ENCODE results near the gene GNAQ. TPM values are rescaled to one million over a fixed set of nuclear protein-coding genes. Genes with fewer than 3 reads are reported as not detected.

GNAQ gene
- total and polyA plus RNA-seq, 2 of the 4 experiments (the other 2 are of a cell fraction): 23.1 to 50.7 TPM

- H2AFZ ChIP-seq (replicated peaks; ENCODE audit: low read length, poor library complexity): no peak overlapping the region
- DNase-seq (no peak), ATAC-seq (ENCODE audit: low read depth) (no peak)
- no peaks in the 10 kb centered on the region for H3K27me3 ChIP-seq (ENCODE audit: control insufficient read depth, insufficient read depth, low read length)
- no peaks in the 10 kb centered on the region for H3K36me3 ChIP-seq (ENCODE audit: control insufficient read depth, insufficient read depth, low read length)
- no peak overlapping the region for H3K4ac ChIP-seq (ENCODE audit: low read depth, low read length)
- no peak overlapping the region for H3K14ac ChIP-seq (replicated peaks; ENCODE audit: low read depth, low read length)
- H3K23ac ChIP-seq (ENCODE audit: low read depth, low read length): no peak overlapping the region
- no peaks in the 10 kb centered on the region for H3K9me1 ChIP-seq (ENCODE audit: insufficient read depth, low read length)
- H3K18ac ChIP-seq (ENCODE audit: low read depth, low read length): no peak overlapping the region
- no peaks in the 10 kb centered on the region for H4K20me1 ChIP-seq (ENCODE audit: insufficient read depth, low read length)
- H4K8ac ChIP-seq (ENCODE audit: low read depth in 2 of 2, low read length in 2 of 2): no peak overlapping the region
- H2BK15ac ChIP-seq (ENCODE audit: low read depth, low read length): no peak overlapping the region
- H4K91ac ChIP-seq (ENCODE audit: insufficient read depth, low read depth, low read length): no peak overlapping the region
- H3K27ac ChIP-seq (ENCODE audit: insufficient read depth, low read length): no peak overlapping the region
- no TSS peak for BruUV-seq (replicated peaks)
- in situ Hi-C loops (cut with MboI; ENCODE audit: low sequenced_read_pairs) (no loop called here), dilution Hi-C loops (cut with HindIII; ENCODE audit: low sequenced_read_pairs, unreplicated experiment) (no loop called here), intact Hi-C loops (cut with micrococcal nuclease) (loop anchor here (10.0 kb wide), 1 partner anchor 151 kb away; no protein-coding TSS in a partner anchor)
- H3K9me3 ChIP-seq (ENCODE audit: control insufficient read depth, insufficient read depth, low read length): no peaks in the 10 kb centered on the region; the same call in 1 of the 2 replicates
- H2BK20ac ChIP-seq (ENCODE audit: low read depth, low read length): no peak overlapping the region
- no peak for TF ChIP-seq MAZ (IDR thresholded peaks at IDR 0.05; ENCODE audit: borderline replicate concordance, low read depth, low read length)
- no peak for TF ChIP-seq CHD1 (IDR thresholded peaks at IDR 0.05; ENCODE audit: low read depth, low read length)
- TF ChIP-seq, protein P1, sequence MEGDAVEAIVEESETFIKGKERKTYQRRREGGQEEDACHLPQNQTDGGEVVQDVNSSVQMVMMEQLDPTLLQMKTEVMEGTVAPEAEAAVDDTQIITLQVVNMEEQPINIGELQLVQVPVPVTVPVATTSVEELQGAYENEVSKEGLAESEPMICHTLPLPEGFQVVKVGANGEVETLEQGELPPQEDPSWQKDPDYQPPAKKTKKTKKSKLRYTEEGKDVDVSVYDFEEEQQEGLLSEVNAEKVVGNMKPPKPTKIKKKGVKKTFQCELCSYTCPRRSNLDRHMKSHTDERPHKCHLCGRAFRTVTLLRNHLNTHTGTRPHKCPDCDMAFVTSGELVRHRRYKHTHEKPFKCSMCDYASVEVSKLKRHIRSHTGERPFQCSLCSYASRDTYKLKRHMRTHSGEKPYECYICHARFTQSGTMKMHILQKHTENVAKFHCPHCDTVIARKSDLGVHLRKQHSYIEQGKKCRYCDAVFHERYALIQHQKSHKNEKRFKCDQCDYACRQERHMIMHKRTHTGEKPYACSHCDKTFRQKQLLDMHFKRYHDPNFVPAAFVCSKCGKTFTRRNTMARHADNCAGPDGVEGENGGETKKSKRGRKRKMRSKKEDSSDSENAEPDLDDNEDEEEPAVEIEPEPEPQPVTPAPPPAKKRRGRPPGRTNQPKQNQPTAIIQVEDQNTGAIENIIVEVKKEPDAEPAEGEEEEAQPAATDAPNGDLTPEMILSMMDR (conservative IDR thresholded peaks at IDR 0.05; ENCODE audit: low read depth, low read length): no peak
- TF ChIP-seq NFE2L2 (IDR thresholded peaks at IDR 0.05; ENCODE audit: low read depth, low read length): no peak
- TF ChIP-seq MXI1 (IDR thresholded peaks at IDR 0.05; ENCODE audit: borderline replicate concordance, low read depth, low read length): no peak
- TF ChIP-seq RAD21 (IDR thresholded peaks at IDR 0.05; ENCODE audit: low read length): no peak
- TF ChIP-seq, protein P2, sequence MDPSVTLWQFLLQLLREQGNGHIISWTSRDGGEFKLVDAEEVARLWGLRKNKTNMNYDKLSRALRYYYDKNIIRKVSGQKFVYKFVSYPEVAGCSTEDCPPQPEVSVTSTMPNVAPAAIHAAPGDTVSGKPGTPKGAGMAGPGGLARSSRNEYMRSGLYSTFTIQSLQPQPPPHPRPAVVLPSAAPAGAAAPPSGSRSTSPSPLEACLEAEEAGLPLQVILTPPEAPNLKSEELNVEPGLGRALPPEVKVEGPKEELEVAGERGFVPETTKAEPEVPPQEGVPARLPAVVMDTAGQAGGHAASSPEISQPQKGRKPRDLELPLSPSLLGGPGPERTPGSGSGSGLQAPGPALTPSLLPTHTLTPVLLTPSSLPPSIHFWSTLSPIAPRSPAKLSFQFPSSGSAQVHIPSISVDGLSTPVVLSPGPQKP (IDR thresholded peaks at IDR 0.05; ENCODE audit: borderline replicate concordance, low read depth, low read length): no peak
- TF ChIP-seq SMC3 (IDR thresholded peaks at IDR 0.05; ENCODE audit: low read depth, low read length): no peak
- no peak for TF ChIP-seq FOS (IDR thresholded peaks at IDR 0.05; ENCODE audit: low read depth, low read length)
- no peaks in the 10 kb centered on the region for H3K79me1 ChIP-seq (ENCODE audit: low read depth in 1 of 2, low read length in 2 of 2)
- H2AK9ac ChIP-seq (replicated peaks; ENCODE audit: low read depth, low read length, poor library complexity): no peak overlapping the region
- no peak overlapping the region for H3K4me3 ChIP-seq (ENCODE audit: insufficient read depth, low read depth, low read length)
- no peak overlapping the region for H2AK5ac ChIP-seq (ENCODE audit: low read depth, low read length)
- no peak overlapping the region for H3K56ac ChIP-seq (ENCODE audit: extremely low read depth, insufficient read depth, low read length)
- no CpG with 5 or more reads among the region's 3 CpGs for WGBS, 2 experiments (ENCODE audit: extremely low coverage in 2 of 2, insufficient read length in 1 of 2)
- no peak overlapping the region for H2BK120ac ChIP-seq (ENCODE audit: low read depth, low read length)
- H4K5ac ChIP-seq (ENCODE audit: low read depth, low read length): no peak overlapping the region
- no peak overlapping the region for H2BK5ac ChIP-seq (ENCODE audit: low read depth, low read length, poor library complexity, severe bottlenecking)
- no peaks in the 10 kb centered on the region for H3K4me1 ChIP-seq (ENCODE audit: control insufficient read depth, insufficient read depth, low read length)
- H3K4me2 ChIP-seq (ENCODE audit: low read depth, low read length): no peak overlapping the region
- POLR2A ChIA-PET (ENCODE audit: unreplicated experiment): no interaction called here
- CTCF ChIA-PET: no interaction called here
- H3K9ac ChIP-seq (ENCODE audit: low read depth, low read length): no peak overlapping the region
Measured at GRCh38 chr9:78064075-78064474, 32.5 kb upstream of the GNAQ start.

Data from IMR-90 (cell line).